Measurements from ENCODE around the gene FSCN2. TPM values are rescaled to one million over a fixed set of nuclear protein-coding genes. Genes with fewer than 3 reads are reported as not detected.
A peak's percentile ranks its signal among the peaks of the same experiment; 100 is the strongest.

Gene FSCN2
- total RNA-seq, 3 donors from 2014 or later (not counting 1 experiment from before 2014, with no cell fraction given), result 0.26 to 2.6 (median 1.0) TPM

- no peaks in the 10 kb centered on the region for H3K27me3 Mint-ChIP-seq (ENCODE audit: low read depth in 2 of 2)
- no peak for DNase-seq
- H3K9me3 Mint-ChIP-seq, result no peaks in the 10 kb centered on the region
- peaks cover 18 to 32% of the 10 kb centered on the region in 2 donors for H3K4me1 Mint-ChIP-seq
- peak overlapping the region in 1 of 2 donors; percentile 54 for H3K27ac Mint-ChIP-seq
- peaks cover 8% of the 10 kb centered on the region for H3K36me3 Mint-ChIP-seq
- Histone ChIP-seq H3K4me1 (ENCODE audit: control insufficient read depth, insufficient read depth, low read length) (no peaks in the 10 kb centered on the region), H3K27me3 (ENCODE audit: control insufficient read depth, insufficient read depth, low read length) (no peaks in the 10 kb centered on the region), H3K9me3 (ENCODE audit: control insufficient read depth, insufficient read depth, low read length) (no peaks in the 10 kb centered on the region), H3K4me3 (ENCODE audit: low read length) (no peak overlapping the region), H3K36me3 (ENCODE audit: control insufficient read depth, insufficient read depth, low read length) (peaks cover 34% of the 10 kb centered on the region), H3K27ac (ENCODE audit: low read length) (no peak overlapping the region)
- 96% methylated on average over 6 of the region's 6 CpGs for WGBS (ENCODE audit: insufficient coverage)
- no peak for ATAC-seq
- no peak for TF ChIP-seq CTCF (IDR thresholded peaks at IDR 0.05)
- intact Hi-C loops (cut with micrococcal nuclease), result no loop called here
- H3K4me3 Mint-ChIP-seq, result no peak overlapping the region
These were observed 51.1 kb downstream of the FSCN2 start for GRCh38 chr17:81579298-81579697.

- no peak overlapping the region for H3K4me3 ChIP-seq (ENCODE audit: low read length)
- Mint-ChIP-seq H3K9me3 (no peaks in the 10 kb centered on the region), H3K27ac (peak overlapping the region in 1 of 2 donors; percentile 54), H3K27me3 (ENCODE audit: low read depth in 2 of 2) (no peaks in the 10 kb centered on the region), H3K4me3 (no peak overlapping the region), H3K4me1 (peaks cover 18 to 31% of the 10 kb centered on the region in 2 donors), H3K36me3 (peaks cover 9% of the 10 kb centered on the region)
- DNase-seq (no peak), ATAC-seq (no peak)
- TF ChIP-seq CTCF (IDR thresholded peaks at IDR 0.05), result no peak
- WGBS (ENCODE audit: insufficient coverage), result 96% methylated on average over 10 of the region's 10 CpGs
- no peaks in the 10 kb centered on the region for H3K9me3 ChIP-seq (ENCODE audit: control insufficient read depth, insufficient read depth, low read length)
- H3K27me3 ChIP-seq (ENCODE audit: control insufficient read depth, insufficient read depth, low read length), result no peaks in the 10 kb centered on the region
- H3K36me3 ChIP-seq (ENCODE audit: control insufficient read depth, insufficient read depth, low read length), result peaks cover 37% of the 10 kb centered on the region
- H3K27ac ChIP-seq (ENCODE audit: low read length), result no peak overlapping the region
- H3K4me1 ChIP-seq (ENCODE audit: control insufficient read depth, insufficient read depth, low read length), result no peaks in the 10 kb centered on the region
- intact Hi-C loops (cut with micrococcal nuclease), result no loop called here
These were observed 51.7 kb downstream of the FSCN2 start for GRCh38 chr17:81579821-81580321.

- DNase-seq (no peak), ATAC-seq (no peak)
- Histone ChIP-seq H3K36me3 (ENCODE audit: control insufficient read depth, insufficient read depth, low read length) (peaks cover 36% of the 10 kb centered on the region), H3K27me3 (ENCODE audit: control insufficient read depth, insufficient read depth, low read length) (no peaks in the 10 kb centered on the region), H3K9me3 (ENCODE audit: control insufficient read depth, insufficient read depth, low read length) (no peaks in the 10 kb centered on the region), H3K27ac (ENCODE audit: low read length) (no peak overlapping the region), H3K4me3 (ENCODE audit: low read length) (no peak overlapping the region), H3K4me1 (ENCODE audit: control insufficient read depth, insufficient read depth, low read length) (no peaks in the 10 kb centered on the region)
- Mint-ChIP-seq H3K27me3 (ENCODE audit: low read depth in 2 of 2) (no peaks in the 10 kb centered on the region), H3K9me3 (no peaks in the 10 kb centered on the region), H3K36me3 (peaks cover 9% of the 10 kb centered on the region), H3K4me3 (no peak overlapping the region), H3K4me1 (peaks cover 18 to 31% of the 10 kb centered on the region in 2 donors), H3K27ac (peak overlapping the region in 1 of 2 donors; percentile 54)
- TF ChIP-seq CTCF (IDR thresholded peaks at IDR 0.05), result no peak
- 98% methylated on average over 6 of the region's 6 CpGs for WGBS (ENCODE audit: insufficient coverage)
- intact Hi-C loops (cut with micrococcal nuclease), result no loop called here
These were observed 52.3 kb downstream of the FSCN2 start for GRCh38 chr17:81580481-81580880.

GRCh38 chr17:81581758-81582157 lies 53.6 kb downstream of the FSCN2 start:
- H3K9me3 Mint-ChIP-seq, result no peaks in the 10 kb centered on the region
- Histone ChIP-seq H3K27ac (ENCODE audit: low read length) (no peak overlapping the region), H3K27me3 (ENCODE audit: control insufficient read depth, insufficient read depth, low read length) (no peaks in the 10 kb centered on the region), H3K4me1 (ENCODE audit: control insufficient read depth, insufficient read depth, low read length) (no peaks in the 10 kb centered on the region), H3K36me3 (ENCODE audit: control insufficient read depth, insufficient read depth, low read length) (peaks cover 43% of the 10 kb centered on the region), H3K9me3 (ENCODE audit: control insufficient read depth, insufficient read depth, low read length) (no peaks in the 10 kb centered on the region), H3K4me3 (ENCODE audit: low read length) (no peak overlapping the region)
- DNase-seq (no peak), ATAC-seq (no peak)
- H3K4me1 Mint-ChIP-seq, result peaks cover 18 to 31% of the 10 kb centered on the region in 2 donors
- H3K27ac Mint-ChIP-seq, result no peak overlapping the region
- intact Hi-C loops (cut with micrococcal nuclease), result no loop called here
- no peak for TF ChIP-seq CTCF (IDR thresholded peaks at IDR 0.05)
- WGBS (ENCODE audit: insufficient coverage), result 96% methylated on average over 8 of the region's 8 CpGs
- H3K27me3 Mint-ChIP-seq (ENCODE audit: low read depth in 2 of 2), result no peaks in the 10 kb centered on the region
- H3K4me3 Mint-ChIP-seq, result no peak overlapping the region
- H3K36me3 Mint-ChIP-seq, result peaks cover 9% of the 10 kb centered on the region

Data from natural killer cell (primary cell).